ENCODE data around the gene ZNF579. TPM values are rescaled to one million over a fixed set of nuclear protein-coding genes. Genes with fewer than 3 reads are reported as not detected.

ZNF579 gene
- total RNA-seq, 1 donor from 2014 or later: 58.0 TPM

GRCh38 chr19:55539090-55539984, 41.3 kb downstream of the ZNF579 start:
- no peaks in the 10 kb centered on the region for H4K20me1 ChIP-seq (ENCODE audit: insufficient read depth, low read length)
- TF ChIP-seq, protein P1, sequence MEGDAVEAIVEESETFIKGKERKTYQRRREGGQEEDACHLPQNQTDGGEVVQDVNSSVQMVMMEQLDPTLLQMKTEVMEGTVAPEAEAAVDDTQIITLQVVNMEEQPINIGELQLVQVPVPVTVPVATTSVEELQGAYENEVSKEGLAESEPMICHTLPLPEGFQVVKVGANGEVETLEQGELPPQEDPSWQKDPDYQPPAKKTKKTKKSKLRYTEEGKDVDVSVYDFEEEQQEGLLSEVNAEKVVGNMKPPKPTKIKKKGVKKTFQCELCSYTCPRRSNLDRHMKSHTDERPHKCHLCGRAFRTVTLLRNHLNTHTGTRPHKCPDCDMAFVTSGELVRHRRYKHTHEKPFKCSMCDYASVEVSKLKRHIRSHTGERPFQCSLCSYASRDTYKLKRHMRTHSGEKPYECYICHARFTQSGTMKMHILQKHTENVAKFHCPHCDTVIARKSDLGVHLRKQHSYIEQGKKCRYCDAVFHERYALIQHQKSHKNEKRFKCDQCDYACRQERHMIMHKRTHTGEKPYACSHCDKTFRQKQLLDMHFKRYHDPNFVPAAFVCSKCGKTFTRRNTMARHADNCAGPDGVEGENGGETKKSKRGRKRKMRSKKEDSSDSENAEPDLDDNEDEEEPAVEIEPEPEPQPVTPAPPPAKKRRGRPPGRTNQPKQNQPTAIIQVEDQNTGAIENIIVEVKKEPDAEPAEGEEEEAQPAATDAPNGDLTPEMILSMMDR (IDR thresholded peaks at IDR 0.05; ENCODE audit: insufficient read depth, low read depth, low read length): no peak
- TF ChIP-seq EZH2 (IDR thresholded peaks at IDR 0.05; ENCODE audit: insufficient read depth, low read length): no peak
- Mint-ChIP-seq H3K27me3 (ENCODE audit: low read depth, unreplicated experiment) (peaks cover 8% of the 10 kb centered on the region), H3K36me3 (ENCODE audit: low read depth, unreplicated experiment) (no peaks in the 10 kb centered on the region), H3K9me3 (ENCODE audit: unreplicated experiment) (peaks cover 2% of the 10 kb centered on the region), H3K4me1 (ENCODE audit: low read depth, unreplicated experiment) (peaks cover 2% of the 10 kb centered on the region), H3K27ac (ENCODE audit: unreplicated experiment) (no peak overlapping the region), H3K4me3 (ENCODE audit: unreplicated experiment) (no peak overlapping the region)
- DNase-seq (ENCODE audit: low read depth): no peak
- no peaks in the 10 kb centered on the region for H3K4me1 ChIP-seq (ENCODE audit: insufficient read depth, low read length)
- H3K27me3 ChIP-seq (ENCODE audit: insufficient read depth, low read length): no peaks in the 10 kb centered on the region
- no peak overlapping the region for H3K4me2 ChIP-seq (ENCODE audit: low read length)
- no peak overlapping the region for H3K4me3 ChIP-seq (ENCODE audit: insufficient read depth, low read depth, low read length)
- H3K9me3 ChIP-seq (ENCODE audit: insufficient read depth, low read depth, low read length): no peaks in the 10 kb centered on the region
- no peak overlapping the region for H3K27ac ChIP-seq (ENCODE audit: low read depth, low read length)
- no peaks in the 10 kb centered on the region for H3K36me3 ChIP-seq (ENCODE audit: insufficient read depth, low read length)
- no peaks in the 10 kb centered on the region for H3K79me2 ChIP-seq (ENCODE audit: insufficient read depth, low read length)
- FAIRE-seq: no peak
- H3K9ac ChIP-seq (ENCODE audit: low read length): no peak overlapping the region
- H2AFZ ChIP-seq (ENCODE audit: low read depth, low read length): no peak overlapping the region

DNA sequence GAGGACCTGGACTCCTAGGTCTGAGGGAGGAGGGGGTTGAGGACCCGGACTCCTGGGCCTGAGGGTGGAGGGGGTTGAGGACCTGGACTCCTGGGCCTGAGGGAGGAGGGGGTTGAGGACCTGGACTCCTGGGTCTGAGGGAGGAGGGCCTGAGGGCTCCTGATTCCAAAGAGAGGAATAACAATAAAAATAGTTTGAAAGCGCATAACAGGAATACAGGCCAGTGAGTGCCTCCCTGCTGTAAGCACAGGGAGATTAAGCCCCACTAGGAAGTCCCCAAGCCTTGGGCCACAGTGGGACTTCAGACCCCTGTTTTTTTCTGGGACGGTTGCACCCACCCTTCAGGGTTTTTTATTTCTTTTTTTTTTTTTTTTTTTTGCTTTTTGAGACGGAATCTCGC, 42.5 kb downstream of the ZNF579 start:
- Histone ChIP-seq H3K79me2 (ENCODE audit: insufficient read depth, low read length) (no peaks in the 10 kb centered on the region), H4K20me1 (ENCODE audit: insufficient read depth, low read length) (no peaks in the 10 kb centered on the region), H3K4me1 (ENCODE audit: insufficient read depth, low read length) (no peaks in the 10 kb centered on the region), H3K27ac (ENCODE audit: low read depth, low read length) (no peak overlapping the region), H3K4me2 (ENCODE audit: low read length) (peak overlapping the region; percentile 41), H3K9ac (ENCODE audit: low read length) (no peak overlapping the region), H3K9me3 (ENCODE audit: insufficient read depth, low read depth, low read length) (no peaks in the 10 kb centered on the region), H3K4me3 (ENCODE audit: insufficient read depth, low read depth, low read length) (no peak overlapping the region), H3K27me3 (ENCODE audit: insufficient read depth, low read length) (no peaks in the 10 kb centered on the region), H2AFZ (ENCODE audit: low read depth, low read length) (no peak overlapping the region), H3K36me3 (ENCODE audit: insufficient read depth, low read length) (no peaks in the 10 kb centered on the region)
- no peak for TF ChIP-seq EZH2 (IDR thresholded peaks at IDR 0.05; ENCODE audit: insufficient read depth, low read length)
- TF ChIP-seq, protein P1 (IDR thresholded peaks at IDR 0.05; ENCODE audit: insufficient read depth, low read depth, low read length): no peak
- H3K27ac Mint-ChIP-seq (ENCODE audit: unreplicated experiment): no peak overlapping the region
- H3K4me1 Mint-ChIP-seq (ENCODE audit: low read depth, unreplicated experiment): peaks cover 2% of the 10 kb centered on the region
- FAIRE-seq (no peak), DNase-seq (ENCODE audit: low read depth) (no peak)
- no peaks in the 10 kb centered on the region for H3K36me3 Mint-ChIP-seq (ENCODE audit: low read depth, unreplicated experiment)
- H3K4me3 Mint-ChIP-seq (ENCODE audit: unreplicated experiment): no peak overlapping the region
- peaks cover 5% of the 10 kb centered on the region for H3K27me3 Mint-ChIP-seq (ENCODE audit: low read depth, unreplicated experiment)
- H3K9me3 Mint-ChIP-seq (ENCODE audit: unreplicated experiment): peaks cover 2% of the 10 kb centered on the region

- FAIRE-seq (no peak), DNase-seq (ENCODE audit: low read depth) (peak; percentile 36)
- H3K27ac ChIP-seq (ENCODE audit: low read depth, low read length): no peak overlapping the region
- Mint-ChIP-seq H3K4me3 (ENCODE audit: unreplicated experiment) (no peak overlapping the region), H3K27ac (ENCODE audit: unreplicated experiment) (peak overlapping the region; percentile 80), H3K9me3 (ENCODE audit: unreplicated experiment) (peaks cover 2% of the 10 kb centered on the region), H3K4me1 (ENCODE audit: low read depth, unreplicated experiment) (peaks cover 2% of the 10 kb centered on the region), H3K27me3 (ENCODE audit: low read depth, unreplicated experiment) (peaks cover 5% of the 10 kb centered on the region), H3K36me3 (ENCODE audit: low read depth, unreplicated experiment) (no peaks in the 10 kb centered on the region)
- TF ChIP-seq, protein P1 (IDR thresholded peaks at IDR 0.05; ENCODE audit: insufficient read depth, low read depth, low read length): no peak
- no peak for TF ChIP-seq EZH2 (IDR thresholded peaks at IDR 0.05; ENCODE audit: insufficient read depth, low read length)
- no peaks in the 10 kb centered on the region for H3K9me3 ChIP-seq (ENCODE audit: insufficient read depth, low read depth, low read length)
- H3K4me2 ChIP-seq (ENCODE audit: low read length): peak overlapping the region; percentile 41
- H2AFZ ChIP-seq (ENCODE audit: low read depth, low read length): no peak overlapping the region
- no peaks in the 10 kb centered on the region for H3K4me1 ChIP-seq (ENCODE audit: insufficient read depth, low read length)
- no peaks in the 10 kb centered on the region for H3K27me3 ChIP-seq (ENCODE audit: insufficient read depth, low read length)
- no peaks in the 10 kb centered on the region for H3K36me3 ChIP-seq (ENCODE audit: insufficient read depth, low read length)
- no peaks in the 10 kb centered on the region for H4K20me1 ChIP-seq (ENCODE audit: insufficient read depth, low read length)
- no peak overlapping the region for H3K4me3 ChIP-seq (ENCODE audit: insufficient read depth, low read depth, low read length)
- peak overlapping the region; percentile 31 for H3K9ac ChIP-seq (ENCODE audit: low read length)
- no peaks in the 10 kb centered on the region for H3K79me2 ChIP-seq (ENCODE audit: insufficient read depth, low read length)
Measured at GRCh38 chr19:55537741-55538111, 42.9 kb downstream of the ZNF579 start.

Data from astrocyte (in vitro differentiated cells and primary cell).